K562 (cell line): ENCODE measurements around the gene CDH6. TPM values are rescaled to one million over a fixed set of nuclear protein-coding genes. Genes with fewer than 3 reads are reported as not detected.

Source experiments
- AFF1 ChIP-seq, 2 experiments: fragments of 450-650 bp; IDR thresholded peaks; 2 replicates each; pipeline ENCODE4 v1.6.1; 2018; ENCODE audit warnings: mild to moderate bottlenecking in 2 of 2, low read depth in 1 of 2; ENCODE audit not compliant: partially characterized antibody in 2 of 2
- BDP1 ChIP-seq: IDR thresholded peaks from 3 replicates; pipeline ENCODE4 v1.6.1; 2011; ENCODE audit not compliant: insufficient read length, insufficient read depth
- CC2D1A ChIP-seq: fragments of 450-650 bp; IDR thresholded peaks from 2 replicates; pipeline ENCODE4 v1.6.1; 2017; ENCODE audit warnings: mild to moderate bottlenecking
- MAX ChIP-seq: sonication (generic); formaldehyde crosslinking; IDR thresholded peaks from 2 replicates; pipeline ENCODE4 v1.9.0; 2022; ENCODE audit warnings: mild to moderate bottlenecking, missing genetic modification reagents
- MLLT1 ChIP-seq, 2 experiments: fragments of 450-650 bp; IDR thresholded peaks; 2 replicates each; pipeline ENCODE4 v1.6.1; 2016
- RFX5 ChIP-seq: IDR thresholded peaks from 2 replicates; pipeline ENCODE4 v1.6.1; 2011; ENCODE audit warnings: low read depth, mild to moderate bottlenecking, improper control_type of control experiment, low read length
- SMC3 ChIP-seq: conservative IDR thresholded peaks from 2 replicates; pipeline ENCODE4 v1.6.1; 2011; ENCODE audit warnings: low read depth, low read length, improper control_type of control experiment; ENCODE audit not compliant: insufficient read depth
- U2AF1 ChIP-seq: fragments of 200-400 bp; formaldehyde crosslinking; optimal IDR thresholded peaks from 2 replicates; pipeline ENCODE3; 2017; ENCODE audit warnings: mild to moderate bottlenecking, low read depth, low read length, moderate library complexity
- ZFP1 ChIP-seq: fragments of 450-650 bp; formaldehyde crosslinking; IDR thresholded peaks from 2 replicates; pipeline ENCODE4 v1.4.0; 2020; ENCODE audit warnings: mild to moderate bottlenecking, mixed read lengths
- ZNF318 ChIP-seq, 2 experiments: fragments of 450-650 bp; IDR thresholded peaks; 2 replicates each; pipeline ENCODE4 v1.6.1; 2016; ENCODE audit warnings: mild to moderate bottlenecking in 2 of 2, borderline replicate concordance in 1 of 2, low read depth in 1 of 2, moderate library complexity in 1 of 2
- ZNF785 ChIP-seq: fragments of 250-450 bp; sonication (Bioruptor Pico); IDR thresholded peaks from 2 replicates; pipeline ENCODE4 v1.4.0; 2020; ENCODE audit warnings: mild to moderate bottlenecking
- polyA plus RNA-seq, 8 experiments: library from polyadenylated mRNA; depleted of rRNA in 4 of 8; stranded (reverse) in 5 of 8; unstranded in 3 of 8; fragments of >200 nt; fragmentation: Nextera tagmentation in 2 of 8; fragmentation: Illumina TruSeq in 1 of 8; extraction: Ambion mirVana in 2 of 8; extraction: Trizol in 1 of 8; gene quantifications; 2 replicates each; pipeline versions ENCODE4 v1.2.1 to v1.2.3, GENCODE V29; 2011 to 2014; ENCODE audit warnings: inconsistent platforms in 1 of 8, missing spikeins in 1 of 8
- total RNA-seq, 7 experiments: library from RNA; depleted of rRNA in 6 of 7; stranded (reverse); fragments of >200 nt in 6 of 7; fragmentation: Illumina TruSeq in 2 of 7; extraction: Trizol in 2 of 7; gene quantifications; 2 replicates each; pipeline versions ENCODE4 v1.2.1 to v1.2.3, GENCODE V29; 2011 to 2021; ENCODE audit warnings: low replicate concordance in 1 of 7

CDH6 gene
- total and polyA plus RNA-seq, 9 of the 15 experiments (the other 6 are each of a cell fraction or from before 2014, with no cell fraction given), result not detected

DNA sequence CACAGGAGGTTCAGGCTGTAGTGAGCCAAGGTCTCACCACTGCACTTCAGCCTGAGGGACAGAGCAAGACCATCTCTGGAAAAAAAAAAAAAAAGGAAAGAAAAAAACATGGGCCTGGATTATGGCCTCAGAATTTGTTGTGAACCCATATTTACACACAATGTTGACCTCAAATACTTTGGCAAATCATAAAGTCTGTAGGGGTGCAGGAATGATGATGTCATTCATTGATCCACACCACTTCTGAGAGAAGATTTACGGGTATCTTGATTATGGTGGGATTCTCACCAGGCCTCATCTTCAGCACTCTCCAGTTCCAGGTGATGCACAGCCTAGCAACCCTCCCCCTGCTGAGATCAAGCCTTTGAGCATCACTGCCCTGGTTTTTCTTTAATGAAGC is 156.9 kb downstream of the CDH6 start (continued):
- TF ChIP-seq ZNF318 (IDR thresholded peaks at IDR 0.05; ENCODE audit: borderline replicate concordance in 1 of 2, low read depth in 1 of 2) (no peak), U2AF1 (no peak), RFX5 (no peak), SMC3 (no peak), CC2D1A (no peak), MAX (no peak), AFF1 (IDR thresholded peaks at IDR 0.05; ENCODE audit: low read depth in 1 of 2, partially characterized antibody in 2 of 2) (no peak), BDP1 (no peak), ZFP1 (CRISPR knock-in tag) (no peak), ZNF785 (no peak), MLLT1 (IDR thresholded peaks at IDR 0.05) (no peak)
